GM10847 (cell line): ENCODE data around the gene AKNAD1.

Experiments used
- POLR2A ChIP-seq: IDR thresholded peaks from 2 replicates; pipeline ENCODE4 v1.6.1; 2011; ENCODE audit not compliant: insufficient read length; ENCODE audit errors: extremely low read depth

Gene AKNAD1

DNA sequence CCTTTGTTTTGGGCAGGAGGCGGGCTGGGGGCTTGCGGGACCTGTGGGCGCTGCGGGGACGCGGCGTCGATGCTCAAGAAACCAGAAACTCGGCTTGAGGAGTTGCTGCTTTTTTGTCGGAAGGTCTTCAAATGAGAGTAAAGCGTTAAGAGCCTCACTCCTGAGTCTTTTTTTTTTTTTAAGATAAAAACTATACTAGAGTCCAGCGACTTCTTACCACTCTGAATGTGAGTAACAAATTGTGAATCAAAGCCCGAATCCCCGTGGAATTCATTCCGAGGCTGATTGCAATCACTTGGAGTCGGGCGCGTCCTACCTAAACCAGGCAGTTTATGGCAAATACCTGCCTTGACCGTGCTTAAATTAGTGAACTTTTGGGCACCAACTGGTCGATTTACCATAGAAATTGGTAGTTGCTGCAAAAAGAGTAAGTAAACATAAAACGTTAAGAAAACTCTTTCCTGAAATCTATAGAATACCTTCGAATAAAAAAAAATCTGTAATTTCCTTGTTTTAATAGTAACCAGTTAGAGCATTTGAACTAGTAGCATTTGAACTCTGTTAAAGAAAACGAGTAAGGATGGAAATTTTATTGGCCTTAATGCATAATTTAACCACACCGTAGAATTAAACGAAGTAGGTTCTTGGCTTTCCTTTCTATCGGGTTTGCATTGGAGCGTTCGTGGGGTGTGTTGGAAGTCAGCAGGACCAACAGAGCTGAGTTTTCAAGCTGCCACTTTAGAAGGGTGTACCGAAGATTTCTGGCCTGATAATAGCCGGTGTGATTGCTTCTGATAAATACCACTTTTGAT lies 20.7 kb upstream of the AKNAD1 start:
- TF ChIP-seq POLR2A, result no peak

DNA sequence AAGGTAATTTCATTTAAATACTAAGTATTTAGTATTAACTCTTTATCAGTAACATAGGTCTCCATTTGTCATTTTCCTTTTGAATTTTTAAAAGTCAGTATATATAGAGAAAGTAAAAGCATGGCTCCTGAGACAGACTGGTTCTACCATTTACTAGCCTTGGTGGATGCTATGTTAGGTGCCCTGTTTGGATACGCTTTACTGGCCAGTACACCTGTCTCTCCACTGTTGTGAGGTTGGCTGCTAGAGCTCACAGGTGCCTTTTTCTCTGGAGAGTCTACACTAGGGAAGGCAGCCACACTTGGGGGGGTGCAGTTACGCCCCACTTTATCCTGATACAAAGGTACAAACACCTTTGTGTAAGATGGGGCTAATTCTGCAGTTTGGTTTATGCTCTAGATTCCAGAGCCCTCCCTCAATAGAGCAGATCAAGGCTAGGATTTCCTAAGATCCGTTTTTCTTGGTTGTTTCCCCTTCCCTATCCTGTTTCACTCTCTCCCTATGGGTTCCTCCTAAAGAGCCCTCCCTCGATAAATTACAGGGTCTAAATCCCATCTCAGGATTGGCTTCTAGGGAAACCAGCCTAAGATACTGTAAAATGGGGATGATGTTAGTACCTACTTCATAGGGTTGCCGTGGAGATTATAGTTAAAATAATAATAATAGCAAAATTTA lies 14.3 kb upstream of the AKNAD1 start:
- no peak for TF ChIP-seq POLR2A

GRCh38 chr1:108865316-108865910 lies 8.5 kb upstream of the AKNAD1 start:
- no peak for TF ChIP-seq POLR2A

- no peak for TF ChIP-seq POLR2A
These were observed 7.1 kb upstream of the AKNAD1 start for GRCh38 chr1:108863984-108864383.

GRCh38 chr1:108862698-108863477 lies 6.0 kb upstream of the AKNAD1 start:
- TF ChIP-seq POLR2A, result no peak

- TF ChIP-seq POLR2A, result no peak
These were observed 5.2 kb upstream of the AKNAD1 start for GRCh38 chr1:108862017-108862610.

- TF ChIP-seq POLR2A, result no peak
These were observed 4.7 kb upstream of the AKNAD1 start for GRCh38 chr1:108861566-108861965.

DNA sequence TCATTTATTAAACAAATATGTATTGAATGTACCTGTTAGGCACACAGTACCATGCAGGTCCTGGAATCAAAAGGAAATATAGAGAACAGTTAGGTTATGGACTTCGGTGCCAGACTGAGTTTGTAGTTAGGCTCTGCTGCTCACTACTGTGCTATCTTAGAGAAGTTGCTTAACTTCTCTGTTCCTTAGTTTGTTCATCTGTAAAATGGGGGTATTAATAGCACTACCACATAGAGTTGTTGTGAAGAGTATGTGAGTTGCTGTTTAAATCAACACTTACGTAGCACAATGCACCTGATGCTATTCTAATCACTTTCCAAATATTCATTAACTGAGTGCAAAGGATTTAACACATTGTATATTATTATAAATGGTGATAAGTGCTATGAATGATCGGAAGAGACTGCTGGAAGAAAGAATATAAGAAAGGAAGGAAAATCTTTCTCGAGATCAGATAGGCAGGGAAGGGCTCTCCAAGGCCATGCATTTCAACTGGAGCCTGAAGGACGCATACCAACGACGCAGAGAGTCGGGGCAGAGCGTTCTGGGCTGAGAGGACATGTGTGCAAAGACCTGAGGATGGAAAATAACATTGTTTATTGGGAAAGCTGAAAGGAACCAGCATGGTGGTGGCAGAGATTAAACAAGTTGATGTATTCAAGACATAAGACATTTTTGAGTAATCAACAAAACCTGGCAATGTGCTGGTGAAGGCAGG lies 3.5 kb upstream of the AKNAD1 start:
- TF ChIP-seq POLR2A, result no peak

DNA sequence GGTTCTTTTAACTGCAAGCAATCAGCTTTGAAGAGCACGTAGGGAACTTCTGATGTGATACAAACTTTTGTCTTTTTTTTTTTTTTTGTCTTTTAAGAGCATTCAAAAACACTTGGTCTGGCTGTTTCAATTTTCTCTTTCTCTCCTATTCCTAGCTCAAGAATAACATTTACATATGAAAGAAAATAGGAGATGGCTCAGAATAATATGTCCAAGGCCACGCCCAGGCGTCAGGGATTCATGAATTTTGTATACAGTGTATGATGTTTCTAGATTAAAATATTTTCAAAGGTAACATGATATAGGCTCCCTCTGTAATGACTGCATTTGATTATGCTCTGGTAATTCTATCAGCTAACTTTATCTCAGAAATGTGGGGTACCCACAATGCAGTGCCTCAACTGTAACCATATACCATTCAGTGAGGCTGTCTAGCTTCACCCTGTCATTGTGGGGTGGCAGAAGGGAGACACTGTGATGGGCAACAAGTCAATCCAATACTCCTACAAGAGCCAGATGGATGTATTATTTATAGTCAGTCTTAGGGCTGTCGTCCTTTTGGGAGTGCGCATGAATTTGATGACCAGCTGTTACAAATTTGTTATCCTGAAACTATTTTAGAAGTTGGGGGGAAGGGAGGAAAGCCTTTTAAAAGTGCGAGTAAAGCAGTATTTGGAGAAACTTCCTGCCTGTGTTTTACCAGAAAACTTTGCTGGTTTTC lies 1.5 kb upstream of the AKNAD1 start:
- no peak for TF ChIP-seq POLR2A

DNA sequence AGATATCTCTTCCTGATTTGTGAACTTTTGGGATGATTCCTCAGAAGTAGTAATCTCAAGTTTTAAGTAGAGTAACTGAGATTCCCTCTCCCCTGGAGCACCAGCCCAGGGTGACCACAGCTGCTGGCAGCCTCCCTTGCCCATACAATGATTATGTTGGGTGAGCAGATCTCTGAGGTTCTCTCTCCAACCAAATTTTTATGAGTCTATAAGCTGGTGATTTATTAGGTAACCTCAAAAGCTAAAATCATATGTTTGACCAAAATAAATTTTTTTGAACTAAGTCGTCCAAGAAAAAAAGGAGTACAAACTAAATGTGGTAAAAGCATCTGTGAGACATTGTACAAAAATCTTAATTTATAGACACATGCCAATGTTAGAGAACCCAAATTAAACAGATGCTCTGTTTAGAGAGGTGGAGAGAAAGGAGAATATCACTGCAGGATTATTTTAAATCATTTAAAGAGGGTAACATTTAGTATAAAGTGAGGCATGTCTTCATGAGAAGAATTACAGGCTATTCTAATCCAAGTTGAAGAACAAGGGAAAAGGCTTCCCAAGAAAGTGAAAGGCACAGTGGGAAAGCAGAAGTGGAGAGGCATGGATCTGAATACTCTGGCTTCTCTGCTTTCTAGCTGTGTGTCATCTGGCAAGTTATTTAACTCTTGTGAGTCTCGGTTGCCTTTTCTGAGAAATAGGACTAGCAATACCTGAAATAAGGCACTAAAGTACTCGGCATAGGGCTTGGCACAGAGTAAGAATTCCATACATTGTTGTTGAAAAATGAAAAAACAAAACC lies 2.5 kb downstream of the AKNAD1 start:
- no peak for TF ChIP-seq POLR2A

DNA sequence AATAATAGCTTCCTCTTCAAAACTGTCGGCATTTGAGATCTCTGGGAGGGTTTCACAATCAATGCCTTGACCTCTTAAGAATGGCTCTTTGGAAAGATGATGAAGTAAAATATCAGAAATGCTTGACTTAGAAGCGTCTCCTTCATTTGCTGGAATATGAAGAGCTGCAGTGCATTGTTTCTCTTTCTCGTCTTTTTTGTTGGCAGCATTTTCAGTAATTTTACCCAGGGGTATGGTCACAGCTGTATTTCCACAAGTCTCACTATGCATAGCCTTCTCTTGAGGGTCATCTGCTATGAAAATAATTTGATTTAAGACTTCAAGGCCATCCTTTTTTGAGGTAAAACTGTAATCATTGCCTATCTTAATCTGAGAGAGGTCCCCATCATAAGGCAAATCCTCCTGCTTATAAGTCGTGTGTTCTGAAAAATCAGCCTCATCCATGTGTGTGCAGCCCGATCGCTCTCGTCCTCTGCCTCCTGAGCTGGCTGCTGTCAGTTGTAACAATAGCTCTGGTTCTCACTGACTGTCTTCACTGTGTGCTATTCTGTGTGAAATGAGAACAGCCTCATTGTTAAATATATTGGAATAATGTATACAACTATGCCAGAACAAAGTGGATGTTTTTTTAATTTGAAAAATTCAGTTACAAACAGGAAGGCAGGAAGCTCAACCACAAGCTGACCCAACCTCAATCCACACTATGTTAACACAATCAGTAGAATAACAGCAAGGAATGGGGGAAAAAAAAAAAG lies 4.5 kb downstream of the AKNAD1 start:
- TF ChIP-seq POLR2A, result no peak

DNA sequence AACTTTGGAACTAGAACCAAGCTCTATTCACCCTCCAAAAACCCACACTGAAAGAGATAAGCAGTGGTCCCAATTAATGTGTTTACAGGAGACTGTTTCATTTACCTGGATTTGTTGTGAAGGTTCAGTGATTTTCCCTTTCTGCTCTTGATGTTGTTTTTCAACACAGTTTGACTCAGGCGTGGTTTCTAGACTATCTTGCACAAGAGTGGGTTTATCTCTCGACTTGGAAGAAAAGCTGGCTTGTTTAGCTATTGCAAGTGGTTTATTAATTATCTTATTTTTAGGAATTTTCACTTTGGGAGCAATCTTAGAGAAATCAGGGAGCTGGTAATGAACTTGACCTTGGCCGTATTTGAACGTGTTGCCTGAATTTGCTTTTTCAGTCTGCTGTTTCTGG lies 5.3 kb downstream of the AKNAD1 start:
- no peak for TF ChIP-seq POLR2A

DNA sequence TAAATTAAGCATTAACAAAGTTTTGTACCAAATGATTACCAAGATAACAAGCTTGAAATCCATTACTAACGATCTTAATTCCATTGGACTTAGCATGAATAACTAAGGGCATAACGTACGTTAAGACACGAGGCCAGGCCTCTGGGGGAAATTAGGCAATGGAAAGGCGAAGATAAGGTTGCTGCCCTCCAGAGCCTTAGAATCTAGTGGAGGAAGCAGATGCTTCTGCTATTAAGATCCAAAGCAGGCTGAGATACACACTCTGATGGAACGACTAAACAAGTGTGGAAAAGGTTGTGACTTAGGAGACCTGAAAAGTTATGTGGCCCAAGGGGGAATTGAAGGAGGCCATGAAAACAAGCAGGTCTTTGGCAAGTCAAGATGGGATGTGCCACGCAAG lies 6.0 kb downstream of the AKNAD1 start:
- no peak for TF ChIP-seq POLR2A

DNA sequence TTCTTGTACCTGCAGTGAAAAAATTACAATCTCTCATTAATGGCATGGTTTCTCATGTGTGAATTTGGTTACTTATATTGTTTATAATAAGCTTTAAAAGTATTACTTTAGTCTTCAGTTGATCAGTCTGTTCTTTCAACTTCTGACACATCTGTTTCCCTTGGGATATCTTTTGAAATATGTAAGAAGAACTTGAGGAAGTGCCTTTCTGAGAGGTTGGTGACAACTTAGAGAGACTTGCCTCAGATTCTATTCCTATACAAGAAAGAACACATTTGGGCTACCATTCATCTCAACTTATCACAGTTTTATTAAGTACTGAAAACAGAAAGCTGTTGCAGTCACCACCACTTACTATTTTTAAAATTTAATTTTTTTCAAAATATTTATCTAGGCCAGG lies 8.1 kb downstream of the AKNAD1 start:
- no peak for TF ChIP-seq POLR2A
